GM19467 (cell line): ENCODE measurements around the gene LRRC40.
"Not testable (repeated sequence)": the region's sequence is repeated elsewhere in the genome, so short reads cannot be mapped to it uniquely, and the experiment has no call there.

Source experiments
- ATAC-seq: cut with Tn5 transposase; IDR thresholded peaks from one replicate; pipeline ENCODE4 v1.9.1; 2021; ENCODE audit warnings: mild to moderate bottlenecking, moderate library complexity; ENCODE audit not compliant: unreplicated experiment

LRRC40 gene

DNA sequence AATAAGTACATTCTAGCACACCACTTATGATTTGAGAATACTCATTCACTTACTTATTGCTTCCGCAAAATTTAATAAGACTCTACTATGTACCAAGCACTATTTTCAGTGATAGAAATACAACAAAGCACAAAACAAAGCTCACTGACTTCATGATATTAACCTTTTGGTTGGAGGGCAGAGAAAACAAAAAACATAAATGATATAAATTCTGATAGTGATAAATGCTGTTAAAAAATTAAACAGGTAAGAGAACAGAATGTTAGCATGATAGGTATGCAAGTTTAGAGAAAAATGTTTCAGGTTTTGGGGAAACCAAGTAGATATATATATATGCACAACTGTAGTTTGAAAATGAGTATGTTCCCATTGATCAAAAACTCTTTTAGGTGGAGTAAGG, 1.2 kb downstream of the LRRC40 start:
- ATAC-seq: no peak

DNA sequence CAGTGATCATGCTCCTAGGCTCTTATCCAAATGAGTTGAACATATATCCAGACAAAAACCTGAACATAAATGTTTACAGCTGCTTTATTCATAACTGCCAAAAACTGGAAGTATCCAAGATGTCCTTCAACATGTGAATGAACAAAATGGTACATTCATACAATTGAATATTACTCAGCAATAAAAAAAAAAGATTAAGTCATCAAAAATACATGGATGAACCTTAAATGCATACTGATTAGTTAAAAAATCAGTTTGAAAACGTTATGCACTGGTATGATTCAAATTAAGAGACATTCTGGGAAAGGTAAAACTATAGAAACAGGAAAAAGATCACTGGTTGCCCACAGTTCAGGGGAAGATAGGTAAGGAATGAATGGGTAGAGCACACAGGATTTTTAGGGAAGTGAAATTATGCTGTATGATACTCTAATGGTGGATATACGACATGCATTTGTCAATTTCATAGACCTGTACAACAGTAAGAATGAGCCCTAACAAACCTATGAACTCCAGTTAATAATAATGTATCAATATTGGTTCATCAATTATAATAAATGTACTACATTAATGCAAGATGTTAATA, 3.1 kb downstream of the LRRC40 start:
- no peak for ATAC-seq

DNA sequence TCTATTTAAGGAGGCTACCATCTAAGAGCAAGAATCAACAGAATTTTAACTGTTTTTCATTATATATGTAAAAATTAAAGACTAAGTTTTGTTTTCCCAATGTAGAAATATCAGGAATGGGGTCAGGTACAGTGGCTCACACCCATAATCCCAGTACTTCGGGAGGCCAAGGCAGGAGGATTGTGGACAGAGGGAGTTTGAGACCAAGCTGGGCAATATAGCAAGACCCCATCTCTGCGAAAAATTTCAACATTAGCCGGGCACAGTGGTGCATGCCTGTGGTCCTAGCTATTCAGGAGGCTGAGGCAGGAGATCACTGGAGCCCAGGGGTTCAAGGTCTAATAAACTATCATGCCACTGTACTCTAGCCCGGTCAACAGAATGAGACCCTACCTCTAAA, 5.3 kb downstream of the LRRC40 start:
- ATAC-seq: no peak

DNA sequence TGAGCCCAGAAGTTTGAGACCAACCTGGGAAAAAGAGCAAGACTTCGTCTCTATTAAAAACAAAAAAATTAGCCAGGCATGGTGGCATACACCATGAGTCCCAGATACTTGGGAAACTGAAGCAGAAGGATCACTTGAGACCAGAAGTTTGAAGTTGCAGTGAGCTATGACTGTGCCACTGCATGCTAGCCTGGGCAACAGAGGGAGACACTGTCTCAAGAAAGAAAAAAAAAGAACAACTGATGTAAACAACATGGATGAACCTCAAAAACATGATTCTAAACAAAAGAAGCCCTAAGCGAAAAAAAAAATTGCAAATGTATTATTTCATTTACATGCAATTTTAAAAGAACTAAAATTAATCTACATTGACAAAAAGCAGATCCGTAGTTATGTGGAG, 9.0 kb downstream of the LRRC40 start:
- no peak for ATAC-seq

DNA sequence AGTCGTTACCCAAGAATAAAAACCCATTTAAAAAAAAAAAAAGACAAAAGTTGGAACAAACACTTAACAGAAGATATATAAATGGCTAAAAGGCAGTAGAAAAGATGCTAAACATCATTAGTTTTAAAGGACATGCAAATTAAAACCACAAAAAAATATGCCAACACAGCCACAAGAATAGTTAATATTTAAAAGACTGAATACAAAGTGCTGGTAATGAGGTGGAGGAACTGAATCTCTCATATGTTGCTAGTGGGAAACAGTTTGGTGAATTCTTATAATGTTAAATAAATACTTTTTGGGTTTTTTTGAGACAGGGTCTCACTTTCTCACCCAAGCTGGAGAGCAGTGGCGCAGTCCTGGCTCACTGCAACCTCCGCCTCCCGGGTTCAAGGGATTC, 10.0 kb downstream of the LRRC40 start:
- ATAC-seq: peak; percentile 87

DNA sequence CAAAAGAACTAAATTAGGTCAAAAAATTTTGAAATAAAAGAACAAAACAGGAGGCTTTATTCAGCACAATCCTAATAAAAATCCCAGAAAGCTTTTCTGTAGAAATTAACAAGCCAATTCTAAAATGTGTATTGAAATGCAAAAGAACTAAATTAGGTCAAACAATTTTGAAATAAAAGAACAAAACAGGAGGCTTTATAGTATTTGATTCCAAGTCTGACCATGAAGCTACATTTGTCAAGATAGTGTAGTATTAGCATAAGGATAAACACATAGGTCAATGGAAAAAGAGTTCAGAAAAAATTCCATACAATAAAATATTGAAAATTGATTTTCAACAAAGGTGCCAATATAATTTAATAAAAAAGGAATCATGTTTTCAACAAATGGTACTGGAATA, 10.8 kb downstream of the LRRC40 start:
- no peak for ATAC-seq

DNA sequence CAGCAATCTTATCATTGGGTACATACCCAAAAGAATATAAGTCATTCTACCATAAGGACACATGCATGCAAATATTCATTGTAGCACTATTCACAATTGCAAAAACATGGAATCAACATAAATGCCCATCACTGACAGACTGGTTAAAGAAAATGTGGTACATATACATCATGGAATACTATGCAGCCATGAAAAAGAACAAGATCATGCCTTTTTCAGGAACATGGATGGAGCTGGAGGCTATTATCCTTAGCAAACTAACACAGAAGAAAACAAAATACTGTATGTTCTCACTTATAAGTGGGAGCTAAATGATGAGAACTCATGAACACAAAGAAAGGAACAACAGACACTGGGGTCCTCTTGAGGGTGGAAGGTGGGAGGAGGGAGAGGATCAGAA, 12.9 kb downstream of the LRRC40 start:
- ATAC-seq: not testable (repeated sequence)

DNA sequence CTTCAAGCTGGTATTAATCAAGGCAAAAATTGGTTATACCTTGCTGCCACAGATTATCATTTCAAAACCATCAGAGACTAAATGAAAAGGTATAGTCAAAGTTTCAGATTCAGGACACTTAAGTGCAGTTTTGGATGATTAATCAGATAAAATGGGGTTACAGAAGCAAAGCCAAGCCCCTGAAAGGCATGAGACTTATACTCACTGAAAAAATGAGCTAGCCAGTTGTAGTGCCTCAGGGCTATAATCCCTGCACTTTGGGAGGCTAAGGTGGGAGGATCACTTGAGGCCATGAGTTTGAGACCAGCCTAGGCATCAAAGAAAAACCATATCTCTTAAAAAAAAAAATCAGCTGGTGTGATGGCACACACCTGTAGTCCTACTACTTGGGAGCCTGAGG, 15.2 kb downstream of the LRRC40 start:
- ATAC-seq: no peak

DNA sequence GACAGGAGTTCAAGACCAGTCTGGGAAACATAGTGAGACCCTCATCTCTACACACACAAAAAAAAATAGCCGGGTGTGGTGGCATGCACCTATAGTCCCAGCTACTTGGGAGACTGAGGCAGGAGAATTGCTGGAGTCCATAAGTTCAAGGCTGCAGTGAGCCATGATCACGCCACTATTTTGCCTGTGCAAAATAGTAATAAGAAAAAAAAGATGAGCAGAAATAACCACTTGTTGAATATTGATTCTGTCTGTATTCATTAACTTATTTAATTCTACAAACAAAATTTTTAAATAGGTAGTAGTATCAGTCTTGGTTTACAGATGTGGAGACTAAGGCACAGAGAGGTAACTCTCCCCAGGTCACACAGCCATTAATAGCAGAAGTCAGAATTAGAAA, 16.9 kb downstream of the LRRC40 start:
- ATAC-seq: no peak

DNA sequence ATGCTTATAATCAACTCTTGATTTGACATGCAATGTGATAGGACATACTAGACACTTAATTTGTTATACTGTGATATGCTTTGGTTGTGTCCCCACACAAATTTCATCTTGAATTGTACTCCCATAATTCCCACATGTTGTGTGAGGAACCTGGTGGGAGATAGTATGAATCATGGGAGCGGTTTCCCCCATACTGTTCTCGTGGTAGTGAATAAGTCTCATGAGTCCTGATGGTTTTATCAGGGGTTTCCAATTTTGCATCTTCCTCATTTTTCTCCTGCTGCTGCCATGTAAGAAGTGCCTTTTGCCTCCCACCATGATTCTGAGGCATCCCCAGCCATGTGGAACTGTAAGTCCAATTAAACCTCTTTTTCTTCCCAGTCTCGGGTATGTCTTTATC, 20.2 kb downstream of the LRRC40 start:
- not testable (repeated sequence) for ATAC-seq

DNA sequence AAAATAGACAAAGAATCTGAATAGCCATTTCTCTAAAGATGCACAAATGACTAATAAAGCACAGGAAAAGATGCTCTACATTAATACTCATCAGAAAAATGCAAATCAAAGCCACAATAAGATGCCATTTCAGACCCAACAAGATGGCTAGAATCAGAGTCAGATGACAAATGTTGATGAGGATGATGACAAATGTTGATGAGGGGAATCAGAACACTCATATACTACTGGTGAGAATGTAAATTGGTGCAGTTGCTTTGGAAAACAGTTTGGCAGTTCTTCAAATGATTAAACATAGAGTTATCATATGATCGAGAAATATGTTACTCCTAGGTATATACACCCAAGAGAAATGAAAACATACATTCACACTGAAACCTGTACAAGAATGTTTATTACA, 33.9 kb downstream of the LRRC40 start:
- ATAC-seq: no peak

DNA sequence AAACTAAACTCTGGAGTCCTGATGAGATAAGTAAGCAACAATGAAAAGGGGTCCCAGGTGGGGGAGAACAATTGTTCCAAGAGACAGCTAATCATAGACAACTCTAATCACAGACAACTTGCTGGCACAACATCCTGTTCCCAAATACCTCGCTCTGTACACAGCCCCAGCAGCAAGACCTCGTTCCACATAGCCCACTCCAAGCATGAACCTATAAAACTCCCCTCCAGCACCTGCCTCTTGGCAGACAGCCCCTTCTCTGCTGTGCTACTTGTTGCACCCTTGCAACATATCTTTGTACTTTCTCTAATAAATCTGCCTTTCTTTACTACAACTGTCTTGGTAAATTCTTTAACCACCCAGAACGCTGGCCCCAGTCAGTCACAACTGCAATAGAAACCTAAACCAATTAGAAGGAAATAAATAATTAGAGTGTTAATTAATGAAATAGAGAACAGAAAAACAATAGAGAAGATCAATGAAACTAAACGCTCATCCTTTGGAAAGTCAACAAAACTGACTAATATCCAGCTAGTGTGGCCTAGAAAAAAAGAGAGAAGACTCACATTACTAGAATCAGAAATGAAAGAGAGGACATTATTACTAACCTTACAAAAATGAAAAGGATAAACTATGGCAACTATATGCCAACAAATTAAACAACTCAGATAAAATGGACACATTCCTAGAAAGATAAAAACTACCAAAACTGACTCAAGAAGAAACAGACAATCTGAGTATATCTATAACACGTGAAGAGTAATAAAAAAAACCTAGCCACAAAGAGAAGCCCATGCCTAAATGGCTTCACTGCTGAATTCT, 36.1 kb downstream of the LRRC40 start:
- ATAC-seq: no peak

DNA sequence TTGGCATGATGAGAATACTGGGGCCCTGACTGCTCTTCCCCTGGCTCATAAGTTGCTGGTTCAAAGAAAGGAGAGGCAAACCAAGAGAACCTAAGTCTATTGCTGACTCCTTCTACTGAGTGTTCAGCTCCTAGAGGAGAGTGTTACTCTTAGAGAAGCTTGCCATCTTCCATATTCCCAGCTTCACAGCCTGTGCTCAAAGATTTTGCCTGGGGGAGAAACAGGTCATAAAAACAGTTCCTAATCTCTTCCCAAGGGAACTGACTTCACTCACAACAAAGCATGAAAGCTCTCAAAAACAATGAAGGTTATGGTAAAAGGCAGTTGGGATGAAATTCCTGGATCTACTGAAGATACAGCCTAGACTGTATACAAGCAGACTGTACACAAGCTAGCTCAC, 37.1 kb downstream of the LRRC40 start:
- ATAC-seq: no peak

DNA sequence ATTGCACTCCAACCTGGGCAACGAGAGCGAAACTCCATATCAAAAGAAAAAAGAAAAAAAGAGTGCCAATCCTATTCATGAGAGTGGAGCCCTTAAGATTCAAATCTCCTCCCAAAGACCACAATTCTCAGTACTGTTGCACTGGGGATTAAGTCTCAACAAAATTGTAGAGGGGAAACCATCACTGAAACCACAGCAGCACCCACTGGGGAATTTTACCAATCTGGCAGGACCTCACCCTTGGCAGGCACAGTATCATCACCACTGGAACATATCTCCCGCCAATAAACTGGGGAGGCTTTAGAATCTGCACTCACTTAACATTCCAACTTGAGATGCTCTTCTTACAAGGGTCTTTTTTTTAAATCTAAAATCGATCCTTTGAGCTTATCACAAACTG, 41.0 kb downstream of the LRRC40 start:
- ATAC-seq: no peak

DNA sequence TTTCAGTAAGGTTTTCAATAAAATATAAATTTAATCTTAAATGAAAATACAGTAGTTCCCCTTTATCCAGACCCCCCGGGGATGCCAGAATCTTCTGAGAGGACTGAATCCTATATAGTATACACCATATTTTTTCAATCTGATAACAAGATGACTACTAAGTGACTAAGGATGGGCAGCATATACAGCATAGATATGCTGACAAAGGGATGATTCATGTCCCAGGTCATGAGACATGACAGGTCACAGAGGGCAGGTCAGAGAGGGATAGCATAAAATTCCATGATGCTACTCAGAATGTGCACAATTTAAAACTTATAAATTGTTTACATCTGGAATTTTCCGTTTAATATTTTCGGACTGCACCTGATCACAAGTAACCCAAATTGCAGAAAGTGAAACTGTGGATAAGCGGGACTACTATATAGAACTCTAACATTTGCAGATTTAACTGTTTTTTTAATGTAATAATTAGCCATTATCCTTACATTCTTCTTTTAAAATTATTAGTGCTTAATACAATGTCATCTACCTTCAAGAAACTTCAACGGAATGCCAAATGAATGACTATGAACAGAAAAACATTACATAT, 48.8 kb downstream of the LRRC40 start:
- no peak for ATAC-seq

DNA sequence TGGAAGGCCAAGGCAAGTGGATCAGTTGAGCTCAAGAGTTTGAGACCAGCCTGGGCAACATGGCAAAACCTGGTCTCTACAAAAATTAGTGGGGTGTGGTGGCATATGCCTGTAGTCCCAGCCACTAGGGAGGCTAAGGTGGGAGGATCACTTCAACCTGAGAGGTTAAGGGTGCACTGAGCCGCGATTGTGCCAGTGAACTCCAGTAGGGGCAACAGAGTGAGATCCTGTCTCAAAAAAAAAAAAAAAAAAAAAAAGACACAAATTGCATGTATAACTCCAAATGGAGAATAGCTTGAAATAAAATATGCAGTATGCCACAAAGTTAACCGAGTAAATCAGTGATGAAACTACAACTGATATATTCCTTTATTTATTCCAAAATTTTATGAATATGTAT, 51.6 kb downstream of the LRRC40 start:
- no peak for ATAC-seq

DNA sequence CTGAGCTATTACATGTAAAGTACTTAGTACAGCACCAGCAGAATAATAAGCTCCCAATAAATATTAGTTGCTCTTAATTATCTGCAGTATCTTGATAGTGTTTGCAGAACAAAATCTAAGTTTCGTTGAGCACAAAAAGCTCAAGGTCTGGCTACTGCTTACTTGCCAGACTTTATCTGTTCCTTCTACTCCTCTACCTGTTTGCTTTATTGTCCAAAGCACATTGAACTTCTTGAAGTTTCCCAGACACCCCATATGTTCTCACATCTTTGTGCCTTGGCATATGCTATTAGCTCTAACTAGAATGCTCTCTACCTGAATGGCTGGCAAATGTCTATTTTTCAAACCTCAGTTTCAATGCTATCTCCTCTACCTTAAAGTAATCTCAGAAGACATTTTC, 54.9 kb downstream of the LRRC40 start:
- ATAC-seq: no peak

DNA sequence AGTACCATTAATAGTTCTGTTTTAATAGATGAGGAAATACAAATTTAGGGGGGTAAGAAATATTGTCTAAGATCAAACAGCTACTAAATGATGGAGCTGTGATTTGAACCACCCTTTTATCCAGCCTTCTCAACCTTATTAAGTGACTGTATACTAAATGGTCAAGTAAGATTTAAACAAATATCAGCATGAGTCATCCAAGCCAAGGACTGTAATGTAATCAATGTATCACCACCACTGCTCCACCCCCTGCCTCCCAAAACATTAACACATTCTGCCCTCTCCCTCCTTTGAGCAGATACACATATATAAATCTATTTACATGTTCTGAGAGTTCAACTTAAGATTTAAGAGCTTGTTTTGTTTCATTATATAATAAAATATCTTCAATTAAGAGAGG, 58.9 kb downstream of the LRRC40 start:
- no peak for ATAC-seq

DNA sequence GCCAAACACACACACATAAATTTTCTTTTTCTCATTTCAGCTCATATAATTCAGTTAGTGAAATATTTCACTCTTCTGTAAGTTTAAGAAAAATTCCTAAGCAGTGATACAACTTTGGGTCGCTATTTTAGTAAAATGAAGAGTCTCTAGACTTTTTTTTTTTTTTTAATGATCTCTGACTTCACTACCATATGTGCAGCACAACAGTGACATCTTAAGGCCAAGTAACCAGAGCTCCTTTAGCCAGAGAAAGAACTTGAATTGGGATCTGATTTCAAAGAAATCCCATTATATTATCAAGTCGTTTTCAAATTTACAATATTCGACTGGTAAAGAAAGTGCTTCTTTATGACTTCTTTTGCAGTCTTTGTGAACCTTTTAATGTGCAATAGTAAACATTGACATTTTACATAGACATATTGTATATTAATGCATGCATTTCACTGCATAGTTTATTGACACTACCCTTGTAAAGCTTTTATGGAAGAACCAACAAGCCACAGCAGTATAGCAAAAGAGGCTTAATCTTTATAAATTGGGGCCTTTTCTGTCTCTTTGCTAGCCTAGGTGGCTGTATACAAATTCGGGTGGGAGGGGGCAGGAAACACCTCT, 62.2 kb downstream of the LRRC40 start:
- ATAC-seq: no peak

DNA sequence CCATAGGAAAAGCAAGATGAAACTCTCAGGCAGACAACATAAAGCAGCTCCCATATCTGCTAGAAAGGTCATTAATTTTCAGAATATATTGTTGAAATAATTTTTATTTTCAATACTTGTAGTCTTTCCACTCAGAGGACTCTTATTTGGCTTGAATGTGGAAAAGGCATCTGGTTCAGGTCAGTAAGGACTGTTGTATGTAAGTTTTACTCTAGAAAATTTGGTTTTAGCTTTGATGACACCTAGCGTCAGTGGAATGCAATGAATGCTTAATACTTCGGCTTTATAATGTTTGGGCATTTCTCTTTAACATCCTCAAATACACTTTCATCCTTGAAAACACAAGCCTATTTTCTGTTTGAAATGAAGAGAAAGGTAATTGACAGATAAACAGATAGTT, 63.3 kb downstream of the LRRC40 start:
- ATAC-seq: no peak

DNA sequence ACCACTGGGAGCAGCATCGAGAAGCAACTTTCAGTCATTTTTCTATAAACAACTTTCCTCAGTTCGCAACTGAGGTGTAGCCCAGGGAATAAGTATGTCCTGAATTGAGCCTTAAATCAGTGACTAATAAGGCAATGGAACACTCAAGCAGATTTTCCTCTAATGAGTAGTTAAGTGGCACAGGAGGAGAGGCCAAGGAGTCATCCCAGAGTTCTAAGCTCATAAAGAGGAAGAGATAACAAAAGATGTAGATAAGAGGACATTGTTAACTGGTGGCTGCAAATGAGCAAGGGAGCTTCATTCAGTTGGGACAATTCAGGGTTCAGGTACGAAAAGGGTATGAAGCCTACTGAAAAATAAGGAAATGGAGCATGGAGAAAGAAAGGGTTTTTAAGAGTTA, 64.5 kb downstream of the LRRC40 start:
- ATAC-seq: no peak

DNA sequence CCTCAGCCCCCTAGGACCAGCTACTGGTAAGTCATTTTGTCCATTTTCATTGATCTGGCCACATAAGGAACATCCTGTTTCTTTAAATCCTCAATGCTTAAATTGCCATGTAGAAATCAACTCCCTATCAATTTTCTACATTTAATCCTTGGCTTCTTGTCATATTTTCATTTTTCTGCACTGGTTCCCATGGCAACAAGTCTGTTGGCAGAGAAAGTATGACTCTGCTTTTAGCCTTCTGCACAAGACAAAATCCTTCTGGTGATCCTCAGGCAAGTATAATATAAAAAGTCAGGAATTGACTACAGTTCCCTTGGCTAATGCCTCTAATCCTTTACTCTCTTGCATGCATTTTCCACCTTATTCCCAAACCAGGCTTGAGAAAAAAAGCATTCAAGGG, 65.0 kb downstream of the LRRC40 start:
- no peak for ATAC-seq
